HG03060 (cell line): ENCODE data around the gene SIL1.
"Not testable (repeated sequence)": the region's sequence is repeated elsewhere in the genome, so short reads cannot be mapped to it uniquely, and the experiment has no call there.

Experiments used
- ATAC-seq: cut with Tn5 transposase; IDR thresholded peaks from one replicate; pipeline ENCODE4 v1.9.1; 2021; ENCODE audit warnings: low read depth, moderate number of reproducible peaks; ENCODE audit not compliant: unreplicated experiment

The SIL1 gene

GRCh38 chr5:139078345-139078744, 119.8 kb downstream of the SIL1 start:
- ATAC-seq = no peak

- ATAC-seq = no peak
These were observed 120.3 kb downstream of the SIL1 start for GRCh38 chr5:139077899-139078298.

- ATAC-seq = no peak
These were observed 122.1 kb downstream of the SIL1 start for GRCh38 chr5:139076111-139076510.

- no peak for ATAC-seq
These were observed 122.8 kb downstream of the SIL1 start for GRCh38 chr5:139075066-139076050.

GRCh38 chr5:139073956-139074355, 124.2 kb downstream of the SIL1 start:
- not testable (repeated sequence) for ATAC-seq

- no peak for ATAC-seq
These were observed 129.5 kb downstream of the SIL1 start for GRCh38 chr5:139068494-139069151.

GRCh38 chr5:139068060-139068459, 130.1 kb downstream of the SIL1 start:
- ATAC-seq = no peak

- ATAC-seq = no peak
These were observed 132.9 kb downstream of the SIL1 start for GRCh38 chr5:139065306-139065705.

GRCh38 chr5:139064613-139065012, 133.6 kb downstream of the SIL1 start:
- no peak for ATAC-seq

- ATAC-seq = no peak
These were observed 134.5 kb downstream of the SIL1 start for GRCh38 chr5:139063664-139064054.

GRCh38 chr5:139062910-139063663, 135.1 kb downstream of the SIL1 start:
- ATAC-seq = no peak

- ATAC-seq = no peak
These were observed 136.3 kb downstream of the SIL1 start for GRCh38 chr5:139061856-139062255.

- no peak for ATAC-seq
These were observed 136.9 kb downstream of the SIL1 start for GRCh38 chr5:139061274-139061673.

GRCh38 chr5:139058121-139058520, 140.0 kb downstream of the SIL1 start:
- no peak for ATAC-seq

GRCh38 chr5:139057045-139057939, 140.9 kb downstream of the SIL1 start:
- ATAC-seq = not testable (repeated sequence)

GRCh38 chr5:139052975-139053374, 145.2 kb downstream of the SIL1 start:
- ATAC-seq = no peak

- ATAC-seq = no peak
These were observed 146.8 kb downstream of the SIL1 start for GRCh38 chr5:139051392-139051791.

GRCh38 chr5:139050432-139050831, 147.7 kb downstream of the SIL1 start:
- no peak for ATAC-seq

- no peak for ATAC-seq
These were observed 148.4 kb downstream of the SIL1 start for GRCh38 chr5:139049780-139050179.

- no peak for ATAC-seq
These were observed 151.6 kb downstream of the SIL1 start for GRCh38 chr5:139046551-139046950.
